K562 (cell line): ENCODE measurements around the gene EIF4E1B.

Experiments
- ARNT ChIP-seq, 2 experiments: fragments of 450-650 bp; IDR thresholded peaks; 2 replicates each; pipeline ENCODE4 v1.6.1; 2016; ENCODE audit warnings: mild to moderate bottlenecking in 1 of 2
- ATF7 ChIP-seq: fragments of 450-650 bp; IDR thresholded peaks from 2 replicates; pipeline ENCODE4 v1.7.1; 2014; ENCODE audit warnings: mild to moderate bottlenecking, moderate library complexity
- CEBPB ChIP-seq: fragments of 450-650 bp; IDR thresholded peaks from 2 replicates; pipeline ENCODE4 v1.6.1; 2016; ENCODE audit warnings: missing genetic modification characterization, missing compliant biosample characterization
- CEBPG ChIP-seq, 3 experiments: fragments of 200-800 bp in 1 of 3; sonication (Bioruptor generic) in 1 of 3; sonication (generic) in 1 of 3; formaldehyde crosslinking in 1 of 3; IDR thresholded peaks in 2 of 3; conservative IDR thresholded peaks in 1 of 3; 2 replicates each; pipeline versions ENCODE4 v1.6.1 to v1.8.0; 2016 to 2022; ENCODE audit warnings: missing compliant biosample characterization in 2 of 3, missing genetic modification characterization in 2 of 3, mild to moderate bottlenecking in 1 of 3, missing genetic modification reagents in 1 of 3
- CHD2 ChIP-seq: IDR thresholded peaks from 2 replicates; pipeline ENCODE4 v1.6.1; 2011; ENCODE audit warnings: low read depth, low read length
- EHMT2 ChIP-seq: fragments of 450-650 bp; IDR thresholded peaks from 2 replicates; pipeline ENCODE4 v1.6.1; 2018; ENCODE audit warnings: antibody characterized with exemption
- NRF1 ChIP-seq, 2 experiments: fragments of 450-650 bp; IDR thresholded peaks in 1 of 2; conservative IDR thresholded peaks in 1 of 2; 2 replicates each; pipeline ENCODE4 v1.6.1; 2014; ENCODE audit warnings: mild to moderate bottlenecking in 2 of 2
- POLR2A ChIP-seq: fragments of 450-650 bp; conservative IDR thresholded peaks from 2 replicates; pipeline ENCODE4 v1.6.1; 2016
- RFX5 ChIP-seq: IDR thresholded peaks from 2 replicates; pipeline ENCODE4 v1.6.1; 2011; ENCODE audit warnings: low read depth, mild to moderate bottlenecking, improper control_type of control experiment, low read length
- TAF15 ChIP-seq: fragments of 200-400 bp; formaldehyde crosslinking; IDR thresholded peaks from 2 replicates; pipeline ENCODE4 v1.6.1; 2017; ENCODE audit warnings: mild to moderate bottlenecking, low read depth, low read length, moderate library complexity
- XRCC4 ChIP-seq: IDR thresholded peaks from one replicate; pipeline ENCODE4 v1.6.1; 2011; ENCODE audit not compliant: insufficient read depth, insufficient read length; ENCODE audit errors: extremely low read depth
- TF ChIP-seq, protein P1 (sequence below): fragments of 250-450 bp; sonication (Bioruptor Pico); IDR thresholded peaks from 2 replicates; pipeline ENCODE4 v1.8.0; 2021; ENCODE audit warnings: borderline replicate concordance, mild to moderate bottlenecking, moderate library complexity; ENCODE audit not compliant: poor library complexity, severe bottlenecking

DNA sequence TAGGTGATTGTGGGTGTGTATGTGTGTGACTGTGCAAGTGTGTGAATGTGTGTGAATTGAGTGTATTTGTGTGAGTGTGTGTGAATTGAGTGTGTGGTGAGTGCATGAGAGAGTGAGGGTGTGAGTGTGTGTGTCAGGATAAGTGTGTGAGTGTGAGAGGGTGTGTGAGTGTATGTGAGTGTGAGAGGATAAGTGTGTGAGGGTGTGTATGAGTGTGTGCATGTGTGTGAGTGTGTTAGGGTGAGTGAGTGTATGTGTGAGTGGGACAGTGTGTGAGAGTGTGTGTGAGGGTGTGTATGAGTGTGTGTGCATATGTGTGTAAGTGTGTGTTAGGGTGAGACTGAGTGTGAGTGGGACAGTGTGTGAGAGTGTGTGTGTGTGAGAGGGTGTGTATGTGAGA, 42.2 kb upstream of the EIF4E1B start:
- TF ChIP-seq CHD2 (no peak), ARNT (IDR thresholded peaks at IDR 0.05) (no peak), XRCC4 (no peak), TAF15 (no peak), CEBPB (no peak), ATF7 (no peak), CEBPG (CRISPR knock-in tag; IDR thresholded peaks at IDR 0.05) (no peak), CEBPG (tag; conservative IDR thresholded peaks at IDR 0.05 in 1 of 2, IDR thresholded peaks at IDR 0.05 in 1 of 2) (no peak), EHMT2 (no peak), NRF1 (conservative IDR thresholded peaks at IDR 0.05 in 1 of 2, IDR thresholded peaks at IDR 0.05 in 1 of 2) (no peak), RFX5 (no peak), POLR2A (no peak)
- TF ChIP-seq, protein P1, sequence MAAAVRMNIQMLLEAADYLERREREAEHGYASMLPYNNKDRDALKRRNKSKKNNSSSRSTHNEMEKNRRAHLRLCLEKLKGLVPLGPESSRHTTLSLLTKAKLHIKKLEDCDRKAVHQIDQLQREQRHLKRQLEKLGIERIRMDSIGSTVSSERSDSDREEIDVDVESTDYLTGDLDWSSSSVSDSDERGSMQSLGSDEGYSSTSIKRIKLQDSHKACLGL, result no peak
